ENCODE data around the gene LEMD3.

- TF ChIP-seq, protein P1, sequence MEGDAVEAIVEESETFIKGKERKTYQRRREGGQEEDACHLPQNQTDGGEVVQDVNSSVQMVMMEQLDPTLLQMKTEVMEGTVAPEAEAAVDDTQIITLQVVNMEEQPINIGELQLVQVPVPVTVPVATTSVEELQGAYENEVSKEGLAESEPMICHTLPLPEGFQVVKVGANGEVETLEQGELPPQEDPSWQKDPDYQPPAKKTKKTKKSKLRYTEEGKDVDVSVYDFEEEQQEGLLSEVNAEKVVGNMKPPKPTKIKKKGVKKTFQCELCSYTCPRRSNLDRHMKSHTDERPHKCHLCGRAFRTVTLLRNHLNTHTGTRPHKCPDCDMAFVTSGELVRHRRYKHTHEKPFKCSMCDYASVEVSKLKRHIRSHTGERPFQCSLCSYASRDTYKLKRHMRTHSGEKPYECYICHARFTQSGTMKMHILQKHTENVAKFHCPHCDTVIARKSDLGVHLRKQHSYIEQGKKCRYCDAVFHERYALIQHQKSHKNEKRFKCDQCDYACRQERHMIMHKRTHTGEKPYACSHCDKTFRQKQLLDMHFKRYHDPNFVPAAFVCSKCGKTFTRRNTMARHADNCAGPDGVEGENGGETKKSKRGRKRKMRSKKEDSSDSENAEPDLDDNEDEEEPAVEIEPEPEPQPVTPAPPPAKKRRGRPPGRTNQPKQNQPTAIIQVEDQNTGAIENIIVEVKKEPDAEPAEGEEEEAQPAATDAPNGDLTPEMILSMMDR (IDR thresholded peaks at IDR 0.05): no peak
- no peak for TF ChIP-seq POLR2AphosphoS5 (IDR thresholded peaks at IDR 0.05)
- no peak for TF ChIP-seq POLR2A (IDR thresholded peaks at IDR 0.05)
Observed at GRCh38 chr12:65204886-65205525, 35.6 kb downstream of the LEMD3 start.
